HFF-Myc (cell line): ENCODE results near the gene CEP170B.
A peak's percentile ranks its signal among the peaks of the same experiment; 100 is the strongest.

Experiments
- DNase-seq: peaks from one replicate; pipeline ENCODE4 v3.0.0-alpha.2; 2011; ENCODE audit warnings: low read depth; ENCODE audit errors: extremely low read depth
- H3K4me3 ChIP-seq: replicated peaks from 2 replicates; pipeline ENCODE4 v1.5.1; 2011; ENCODE audit warnings: low read depth, mild to moderate bottlenecking, control low read depth, low read length
- TF ChIP-seq, protein P1 (sequence below): IDR thresholded peaks from 2 replicates; pipeline ENCODE4 v1.5.1; 2012; ENCODE audit warnings: mild to moderate bottlenecking, low read depth, low read length, control low read depth; ENCODE audit errors: missing control alignments

The CEP170B gene

DNA sequence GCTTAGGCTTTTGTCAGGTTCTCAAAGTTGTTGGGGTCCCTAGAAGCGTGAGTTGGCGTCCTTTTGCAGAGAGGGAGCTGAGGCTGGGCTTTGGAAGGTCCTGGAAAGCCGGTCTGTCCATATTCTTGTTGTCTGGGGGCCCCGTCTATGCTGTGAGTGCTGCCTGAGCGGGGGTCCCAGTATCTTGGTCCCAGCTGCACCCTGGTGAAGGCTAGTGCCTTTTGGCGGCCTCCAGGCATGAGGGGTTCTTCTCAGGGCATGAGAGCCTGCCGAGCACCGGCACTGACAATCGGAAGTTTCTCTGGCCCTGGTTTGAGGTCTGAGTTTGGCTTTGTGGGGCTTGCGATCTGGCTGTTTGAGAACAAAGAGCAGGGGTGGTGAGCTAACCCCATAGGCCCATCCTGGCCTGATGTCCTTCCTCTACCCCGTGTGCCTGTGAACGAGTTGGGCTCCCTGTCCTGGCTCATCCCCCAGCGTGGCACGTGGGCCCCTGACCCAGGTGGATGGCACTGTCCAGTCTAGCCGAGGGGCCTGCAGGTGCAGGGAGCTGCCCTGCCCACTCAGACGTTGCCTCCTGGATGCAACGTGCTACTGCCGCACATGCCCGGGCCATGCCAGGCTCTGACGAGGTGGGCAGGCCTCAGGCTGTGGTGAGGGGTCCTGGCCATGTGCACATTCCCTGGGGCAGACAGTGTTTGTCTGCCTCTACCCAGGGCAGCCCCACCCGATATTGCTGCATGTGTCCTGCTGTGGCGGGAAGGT is 3.9 kb downstream of the CEP170B start:
- no peak for DNase-seq
- TF ChIP-seq, protein P1, sequence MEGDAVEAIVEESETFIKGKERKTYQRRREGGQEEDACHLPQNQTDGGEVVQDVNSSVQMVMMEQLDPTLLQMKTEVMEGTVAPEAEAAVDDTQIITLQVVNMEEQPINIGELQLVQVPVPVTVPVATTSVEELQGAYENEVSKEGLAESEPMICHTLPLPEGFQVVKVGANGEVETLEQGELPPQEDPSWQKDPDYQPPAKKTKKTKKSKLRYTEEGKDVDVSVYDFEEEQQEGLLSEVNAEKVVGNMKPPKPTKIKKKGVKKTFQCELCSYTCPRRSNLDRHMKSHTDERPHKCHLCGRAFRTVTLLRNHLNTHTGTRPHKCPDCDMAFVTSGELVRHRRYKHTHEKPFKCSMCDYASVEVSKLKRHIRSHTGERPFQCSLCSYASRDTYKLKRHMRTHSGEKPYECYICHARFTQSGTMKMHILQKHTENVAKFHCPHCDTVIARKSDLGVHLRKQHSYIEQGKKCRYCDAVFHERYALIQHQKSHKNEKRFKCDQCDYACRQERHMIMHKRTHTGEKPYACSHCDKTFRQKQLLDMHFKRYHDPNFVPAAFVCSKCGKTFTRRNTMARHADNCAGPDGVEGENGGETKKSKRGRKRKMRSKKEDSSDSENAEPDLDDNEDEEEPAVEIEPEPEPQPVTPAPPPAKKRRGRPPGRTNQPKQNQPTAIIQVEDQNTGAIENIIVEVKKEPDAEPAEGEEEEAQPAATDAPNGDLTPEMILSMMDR: no peak

DNA sequence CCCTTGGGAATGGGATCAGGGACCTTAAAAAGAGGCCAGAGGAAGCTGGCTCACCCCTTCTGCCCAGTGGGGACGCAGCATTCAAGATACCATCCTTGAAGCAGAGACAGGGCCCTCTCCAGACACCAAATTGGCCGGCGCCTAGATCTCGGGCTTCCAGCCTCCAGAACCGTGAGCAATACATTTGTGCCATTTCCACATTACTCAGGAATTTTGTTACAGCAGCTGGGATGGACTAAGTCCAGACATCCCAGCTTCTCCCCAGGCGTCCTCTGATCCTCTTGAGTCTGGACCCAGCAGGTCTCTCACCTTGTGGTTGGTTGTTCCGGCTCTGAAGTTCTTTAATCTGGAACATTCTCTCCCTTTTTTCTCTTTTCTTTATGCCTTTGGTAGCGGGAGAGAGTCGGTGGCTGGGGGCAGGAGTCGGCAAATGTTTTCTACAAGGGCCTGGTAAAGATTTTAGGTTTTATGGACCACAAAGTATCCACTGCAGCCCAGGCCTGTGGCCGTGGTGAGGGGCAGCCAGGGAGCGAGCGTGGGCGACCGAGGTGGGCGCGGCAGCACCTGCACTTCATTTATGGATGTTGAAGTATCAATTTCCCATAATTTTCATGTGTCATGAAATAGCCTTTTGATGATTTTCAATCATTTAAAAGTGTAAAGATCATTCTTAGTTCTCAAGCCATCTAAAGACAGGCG is 4.8 kb downstream of the CEP170B start:
- TF ChIP-seq, protein P1: no peak
- H3K4me3 ChIP-seq: no peak overlapping the region
- DNase-seq: no peak

More for the DNA sequence above, 3.9 kb downstream of the CEP170B start:
- H3K4me3 ChIP-seq: no peak overlapping the region

DNA sequence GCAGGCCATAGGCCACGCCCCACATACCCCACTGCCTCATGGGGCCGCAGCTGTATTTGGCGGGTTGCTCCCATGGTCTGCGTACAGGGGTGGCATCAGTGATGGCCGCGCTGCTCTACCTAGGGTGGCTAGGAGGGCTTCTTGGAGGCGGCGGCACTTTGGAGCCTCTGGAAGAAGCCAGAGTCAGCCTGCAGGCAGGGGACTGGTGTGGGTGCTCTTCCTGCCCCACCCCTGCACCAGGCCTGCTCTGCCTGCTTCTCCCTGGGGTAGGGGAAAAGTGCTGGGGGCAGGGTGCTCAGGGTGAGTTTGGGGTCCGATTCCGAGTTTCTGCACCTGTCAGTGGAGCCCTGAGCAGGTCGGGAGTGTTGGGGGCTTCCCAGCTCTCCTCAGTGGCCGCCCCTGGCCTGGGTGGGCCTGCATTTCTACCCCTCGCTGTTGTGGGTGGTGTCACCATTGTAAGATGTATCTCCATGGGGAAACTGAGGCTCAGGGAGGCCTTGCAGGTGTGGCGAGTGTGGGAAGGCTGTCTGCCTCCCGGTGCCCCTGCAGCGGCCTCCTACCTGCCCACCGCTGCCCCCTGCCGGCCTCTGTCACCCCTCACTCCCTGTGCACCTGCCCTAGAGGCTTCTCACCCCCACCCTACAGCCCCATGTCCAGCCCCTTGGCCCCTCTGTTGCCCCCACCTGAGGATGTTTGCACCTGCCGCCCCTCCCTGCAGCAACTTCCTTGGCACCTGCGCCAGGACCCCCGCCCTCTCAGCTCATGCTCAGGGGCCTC is 5.5 kb downstream of the CEP170B start:
- no peak for DNase-seq
- TF ChIP-seq, protein P1: peak; percentile 47

DNA sequence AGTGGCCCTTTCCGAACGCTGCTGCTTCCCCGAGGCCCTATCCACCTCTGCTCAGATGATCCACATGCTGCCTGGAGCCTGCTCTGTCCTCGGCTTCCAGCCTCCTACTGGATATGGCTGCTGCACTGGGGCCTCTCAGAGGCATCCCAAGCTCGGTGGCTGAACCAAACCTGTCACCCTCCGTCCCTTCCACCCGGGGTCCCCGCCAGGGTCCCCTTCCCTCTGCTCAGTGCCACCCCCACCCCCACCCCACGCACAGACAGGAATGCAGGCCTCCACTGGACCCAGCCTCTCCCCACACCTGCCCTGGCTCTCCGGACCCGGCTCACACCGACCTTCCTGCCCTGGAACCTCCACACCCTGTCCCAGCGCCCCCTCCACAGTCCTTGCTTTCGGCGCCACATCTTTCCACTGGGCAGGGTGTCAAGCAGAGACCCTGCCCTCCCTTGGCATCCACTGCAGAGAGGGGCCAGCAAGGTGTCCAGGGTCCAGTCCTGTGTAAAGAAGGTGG is 6.1 kb downstream of the CEP170B start:
- TF ChIP-seq, protein P1: no peak
- no peak overlapping the region for H3K4me3 ChIP-seq
- DNase-seq: no peak

More for the DNA sequence above, 5.5 kb downstream of the CEP170B start:
- H3K4me3 ChIP-seq: no peak overlapping the region

DNA sequence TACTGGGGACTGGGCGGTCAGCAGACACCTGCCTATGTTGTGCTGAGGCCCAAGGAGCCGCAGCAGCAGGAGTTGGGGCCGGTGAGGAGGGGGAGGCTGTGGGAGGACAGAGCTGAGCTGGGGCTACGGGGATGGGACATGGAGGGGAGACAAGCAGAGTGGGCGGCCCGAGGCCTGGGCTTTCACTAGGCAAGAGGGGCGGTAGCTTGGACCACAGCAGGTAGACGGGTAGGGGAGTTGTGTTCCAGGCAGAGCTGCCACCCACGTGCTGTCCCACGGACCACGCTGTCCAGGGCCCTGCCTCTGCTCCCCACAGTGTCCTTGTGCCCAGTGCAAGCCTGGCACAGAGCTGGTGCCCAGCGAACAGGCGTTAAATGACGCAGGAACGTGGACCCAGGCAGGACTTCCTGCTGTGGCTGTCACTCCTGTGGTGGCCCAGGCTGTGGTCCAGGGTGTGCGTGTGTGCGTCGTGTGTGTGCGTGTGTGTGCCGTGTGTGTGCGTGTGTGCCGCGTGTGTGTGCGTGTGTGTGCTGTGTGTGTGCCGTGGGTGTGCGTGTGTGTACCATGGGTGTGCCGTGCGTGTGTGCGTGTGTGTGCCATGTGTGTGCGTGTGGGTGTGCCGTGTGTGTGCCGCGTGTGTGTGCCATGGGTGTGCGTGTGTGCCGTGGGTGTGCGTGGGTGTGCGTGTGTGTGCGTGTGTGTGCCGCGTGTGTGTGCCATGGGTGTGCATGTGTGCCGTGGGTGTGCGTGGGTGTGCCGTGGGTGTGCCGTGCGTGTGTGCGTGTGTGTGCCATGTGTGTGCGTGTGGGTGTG is 6.8 kb downstream of the CEP170B start:
- no peak for DNase-seq
- TF ChIP-seq, protein P1: no peak
- H3K4me3 ChIP-seq: no peak overlapping the region
